Measurements from ENCODE around the gene UPF2. TPM values are rescaled to one million over a fixed set of nuclear protein-coding genes. Genes with fewer than 3 reads are reported as not detected.
"Not testable (repeated sequence)": the region's sequence is repeated elsewhere in the genome, so short reads cannot be mapped to it uniquely, and the experiment has no call there.

The UPF2 gene
- total RNA-seq, 4 donors from 2014 or later: 12.9 to 22.3 (median 17.8) TPM

GRCh38 chr10:11895598-11895997 is 147.0 kb downstream of the UPF2 start:
- H3K9me3 ChIP-seq: no peaks in the 10 kb centered on the region
- no peak overlapping the region for H3K4me3 ChIP-seq
- TF ChIP-seq CTCF (IDR thresholded peaks at IDR 0.05): no peak
- TF ChIP-seq POLR2A (IDR thresholded peaks at IDR 0.05): no peak
- WGBS, 2 donors: 82 to 86% methylated on average over 5 of the region's 5 CpGs
- intact Hi-C loops (cut with DNase I): no loop called here
- no peak for DNase-seq
- H3K4me1 ChIP-seq: no peaks in the 10 kb centered on the region
- no peaks in the 10 kb centered on the region for H3K36me3 ChIP-seq
- no peak overlapping the region for H3K27ac ChIP-seq
- H3K27me3 ChIP-seq: no peaks in the 10 kb centered on the region

- H3K9me3 ChIP-seq: no peaks in the 10 kb centered on the region
- no peak overlapping the region for H3K27ac ChIP-seq
- TF ChIP-seq CTCF (IDR thresholded peaks at IDR 0.05) (no peak), POLR2A (IDR thresholded peaks at IDR 0.05) (no peak)
- H3K4me3 ChIP-seq: no peak overlapping the region
- WGBS, 2 donors: 92 to 96% methylated on average over 10 to 11 of the region's 11 CpGs
- H3K36me3 ChIP-seq: no peaks in the 10 kb centered on the region
- H3K27me3 ChIP-seq: no peaks in the 10 kb centered on the region
- intact Hi-C loops (cut with DNase I): no loop called here
- H3K4me1 ChIP-seq: no peaks in the 10 kb centered on the region
- no peak for DNase-seq
Measured at GRCh38 chr10:11895108-11895466, 147.5 kb downstream of the UPF2 start.

- Histone ChIP-seq H3K27ac (no peak overlapping the region), H3K36me3 (no peaks in the 10 kb centered on the region), H3K4me1 (no peaks in the 10 kb centered on the region), H3K4me3 (no peak overlapping the region), H3K27me3 (no peaks in the 10 kb centered on the region), H3K9me3 (no peaks in the 10 kb centered on the region)
- 87 to 88% methylated on average over 18 to 22 of the region's 47 CpGs for WGBS, 2 donors
- intact Hi-C loops (cut with DNase I): no loop called here
- no peak for DNase-seq
- TF ChIP-seq POLR2A (IDR thresholded peaks at IDR 0.05) (no peak), CTCF (IDR thresholded peaks at IDR 0.05) (no peak)
Measured at GRCh38 chr10:11894381-11895107, 148.1 kb downstream of the UPF2 start.

DNA sequence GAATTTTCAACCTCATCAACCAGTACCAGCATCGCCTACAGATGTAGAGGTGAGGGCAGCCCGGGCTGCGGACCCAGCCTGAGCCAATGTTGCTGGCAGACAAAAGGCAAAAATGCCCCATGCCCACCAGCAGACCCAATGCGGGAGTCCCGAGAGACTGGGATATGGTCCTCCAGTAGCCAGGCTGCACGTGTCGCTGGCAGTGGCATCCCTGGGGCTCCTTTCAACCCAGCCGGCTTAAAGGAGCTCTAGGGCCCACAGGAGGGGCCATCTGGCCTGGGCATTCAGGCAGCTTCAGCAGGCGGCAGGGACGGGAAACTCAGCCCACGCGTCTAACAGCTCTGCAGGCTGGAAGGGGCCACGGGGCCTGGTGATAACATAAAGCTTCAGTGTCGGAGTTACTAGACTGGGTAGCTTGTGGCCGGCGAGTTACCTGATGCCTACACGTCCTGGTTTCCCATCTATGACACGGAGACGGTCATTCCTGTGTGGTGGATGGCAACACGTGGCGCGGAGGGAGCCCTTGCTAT is 148.8 kb downstream of the UPF2 start:
- no peaks in the 10 kb centered on the region for H3K36me3 ChIP-seq
- H3K27ac ChIP-seq: no peak overlapping the region
- H3K4me1 ChIP-seq: no peaks in the 10 kb centered on the region
- H3K27me3 ChIP-seq: no peaks in the 10 kb centered on the region
- no peaks in the 10 kb centered on the region for H3K9me3 ChIP-seq
- TF ChIP-seq POLR2A (IDR thresholded peaks at IDR 0.05) (no peak), CTCF (IDR thresholded peaks at IDR 0.05) (no peak)
- intact Hi-C loops (cut with DNase I): no loop called here
- no peak for DNase-seq
- H3K4me3 ChIP-seq: no peak overlapping the region
- WGBS, 2 donors: 87 to 93% methylated on average over 12 to 13 of the region's 22 CpGs

DNA sequence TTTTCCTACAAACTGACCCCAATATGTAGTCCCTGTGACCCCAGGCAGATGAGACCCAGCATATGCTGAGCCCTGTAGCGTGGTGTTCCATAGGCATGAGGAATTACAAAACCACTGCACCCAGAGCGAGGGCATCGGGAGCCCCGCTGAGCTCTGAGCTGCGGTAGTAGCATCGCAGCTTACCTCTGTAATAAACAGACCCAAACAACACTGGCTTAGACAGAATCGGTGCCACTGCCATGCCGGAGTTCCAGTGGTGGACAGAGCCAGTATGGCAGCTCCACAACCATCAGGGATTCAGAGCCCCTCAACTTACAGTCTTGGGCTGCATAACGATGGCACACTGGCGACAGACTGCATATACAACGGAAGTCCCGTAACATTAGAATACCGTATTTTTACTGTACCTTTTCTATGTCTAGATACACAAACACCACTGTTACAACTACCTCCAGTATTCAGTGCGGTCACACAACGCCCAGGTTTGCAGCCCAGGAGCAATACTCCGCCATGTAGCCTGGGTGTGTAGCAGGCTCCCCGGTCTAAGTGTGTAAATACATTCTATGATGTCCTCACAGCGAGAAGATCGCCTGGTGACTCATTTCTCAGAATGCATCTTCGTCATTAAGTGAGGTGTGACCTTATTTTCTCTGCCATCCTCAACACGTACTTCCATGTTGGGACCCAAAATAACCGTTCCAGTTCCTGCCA is 150.7 kb downstream of the UPF2 start:
- Histone ChIP-seq H3K27me3 (no peaks in the 10 kb centered on the region), H3K9me3 (no peaks in the 10 kb centered on the region), H3K36me3 (no peaks in the 10 kb centered on the region), H3K4me1 (peaks cover under 1 to 7% (median 2%) of the 10 kb centered on the region in 3 donors), H3K4me3 (no peak overlapping the region), H3K27ac (no peak overlapping the region)
- DNase-seq: no peak
- intact Hi-C loops (cut with DNase I): no loop called here
- 95% methylated on average over 18 to 21 of the region's 22 CpGs for WGBS, 2 donors
- TF ChIP-seq CTCF (IDR thresholded peaks at IDR 0.05) (no peak), POLR2A (IDR thresholded peaks at IDR 0.05) (no peak)

DNA sequence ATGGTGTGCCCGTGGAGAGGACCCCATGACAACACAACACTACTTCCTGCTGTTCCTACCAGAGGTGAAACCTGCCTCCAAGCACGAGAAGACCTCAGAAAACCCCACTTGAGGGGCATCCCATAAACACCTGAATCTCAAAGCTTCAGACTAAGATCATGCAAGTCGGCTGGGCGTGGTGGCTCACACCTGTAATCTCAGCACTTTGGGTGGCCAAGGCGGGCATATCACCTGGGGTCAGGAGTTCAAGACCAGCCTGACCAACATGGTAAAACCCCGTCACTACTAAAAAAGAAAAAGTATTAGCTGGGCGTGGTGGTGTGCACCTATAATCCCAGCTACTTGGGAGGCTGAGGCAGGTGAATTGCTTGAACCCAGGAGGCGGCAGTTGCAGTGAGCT is 153.3 kb downstream of the UPF2 start:
- H3K4me1 ChIP-seq: peaks cover 4 to 31% (median 6%) of the 10 kb centered on the region in 3 donors
- H3K9me3 ChIP-seq; H3K27me3 ChIP-seq; intact Hi-C loops (cut with DNase I); H3K36me3 ChIP-seq; H3K27ac ChIP-seq; DNase-seq; H3K4me3 ChIP-seq: not testable (repeated sequence)
- 72 to 79% methylated on average over 5 to 7 of the region's 8 CpGs for WGBS, 2 donors
